IMR-90 (cell line): ENCODE data around the gene ADGRB3. TPM values are rescaled to one million over a fixed set of nuclear protein-coding genes. Genes with fewer than 3 reads are reported as not detected.

Source experiments
- ATAC-seq: fragments of 200-7000 bp; cut with Tn5 transposase; 2 replicates; pipeline ENCODE4 v1.9.1; 2020; ENCODE audit warnings: low read depth, mild to moderate bottlenecking, moderate library complexity
- BruUV-seq: library from RNA; stranded (reverse); fragments of 400-500 nt; replicated peaks from 2 replicates; lab custom pipeline; 2021; lab: Mats Ljungman, UMichigan
- CTCF ChIA-PET: fragments of 300-600 bp; formaldehyde crosslinking; extraction: SDS; loops from one replicate; lab custom pipeline; 2021; ENCODE audit warnings: antibody characterized with exemption; lab: Yijun Ruan, JAX
- POLR2A ChIA-PET: fragments of 300-600 bp; sonication (Branson Sonifier 250); formaldehyde crosslinking; loops from one replicate; lab custom pipeline; 2022; ENCODE audit warnings: antibody characterized with exemption; ENCODE audit not compliant: unreplicated experiment; lab: Charles Lee
- DNase-seq: peaks from one replicate; pipeline ENCODE4 v3.0.0; 2013
- H2AFZ ChIP-seq: replicated peaks from 2 replicates; pipeline ENCODE3; 2013; ENCODE audit warnings: low read length, mild to moderate bottlenecking; ENCODE audit not compliant: poor library complexity
- H2AK5ac ChIP-seq: 2 replicates; pipeline ENCODE4 v1.6.1; 2013; ENCODE audit warnings: low read depth, low read length, inconsistent platforms
- H2AK9ac ChIP-seq: replicated peaks from 2 replicates; pipeline ENCODE3; 2013; ENCODE audit warnings: mild to moderate bottlenecking, low read depth, low read length, moderate library complexity; ENCODE audit not compliant: poor library complexity
- H2BK120ac ChIP-seq: 2 replicates; pipeline ENCODE4 v1.6.1; 2013; ENCODE audit warnings: low read depth, low read length, inconsistent platforms
- H2BK15ac ChIP-seq: 3 replicates; pipeline ENCODE4 v1.6.1; 2013; ENCODE audit warnings: low read depth, low read length, inconsistent platforms
- H2BK20ac ChIP-seq: 2 replicates; pipeline ENCODE4 v1.6.1; 2013; ENCODE audit warnings: low read depth, mild to moderate bottlenecking, inconsistent platforms, low read length, moderate library complexity
- H2BK5ac ChIP-seq: 2 replicates; pipeline ENCODE4 v1.6.1; 2013; ENCODE audit warnings: mild to moderate bottlenecking, low read depth, low read length, inconsistent platforms; ENCODE audit not compliant: poor library complexity, severe bottlenecking
- H3K14ac ChIP-seq: replicated peaks from 2 replicates; pipeline ENCODE4 v1.6.1; 2013; ENCODE audit warnings: low read depth, low read length, inconsistent platforms
- H3K18ac ChIP-seq: 2 replicates; pipeline ENCODE4 v1.6.1; 2013; ENCODE audit warnings: low read depth, low read length, control low read depth
- H3K23ac ChIP-seq: 2 replicates; pipeline ENCODE4 v1.6.1; 2013; ENCODE audit warnings: low read depth, low read length, inconsistent platforms
- H3K27ac ChIP-seq: 2 replicates; pipeline ENCODE4 v1.5.1; 2013; ENCODE audit warnings: mild to moderate bottlenecking, control low read depth, low read length; ENCODE audit not compliant: insufficient read depth
- H3K27me3 ChIP-seq: 2 replicates; pipeline ENCODE4 v1.6.1; 2013; ENCODE audit warnings: low read length; ENCODE audit not compliant: control insufficient read depth, insufficient read depth
- H3K36me3 ChIP-seq: 2 replicates; pipeline ENCODE4 v1.6.1; 2013; ENCODE audit warnings: low read length, mixed read lengths; ENCODE audit not compliant: control insufficient read depth, insufficient read depth
- H3K4ac ChIP-seq: 2 replicates; pipeline ENCODE4 v1.6.1; 2013; ENCODE audit warnings: low read depth, low read length, inconsistent platforms
- H3K4me1 ChIP-seq: 2 replicates; pipeline ENCODE4 v1.6.1; 2013; ENCODE audit warnings: low read length, mixed read lengths; ENCODE audit not compliant: control insufficient read depth, insufficient read depth
- H3K4me2 ChIP-seq: 2 replicates; pipeline ENCODE4 v1.6.1; 2013; ENCODE audit warnings: low read depth, mild to moderate bottlenecking, control low read depth, low read length, moderate library complexity
- H3K4me3 ChIP-seq: 2 replicates; pipeline ENCODE4 v1.5.1; 2013; ENCODE audit warnings: low read depth, mild to moderate bottlenecking, control low read depth, low read length, moderate library complexity; ENCODE audit not compliant: insufficient read depth
- H3K56ac ChIP-seq: 2 replicates; pipeline ENCODE4 v1.6.1; 2013; ENCODE audit warnings: low read length, inconsistent platforms; ENCODE audit not compliant: insufficient read depth; ENCODE audit errors: extremely low read depth
- H3K79me1 ChIP-seq, 2 experiments: 2 replicates each; pipeline ENCODE4 v1.6.1; 2013; ENCODE audit warnings: low read length in 2 of 2, inconsistent platforms in 1 of 2, low read depth in 1 of 2
- H3K9ac ChIP-seq: 2 replicates; pipeline ENCODE4 v1.6.1; 2013; ENCODE audit warnings: low read depth, low read length, control low read depth
- H3K9me1 ChIP-seq: 2 replicates; pipeline ENCODE4 v1.6.1; 2013; ENCODE audit warnings: low read length, inconsistent platforms; ENCODE audit not compliant: insufficient read depth
- H3K9me3 ChIP-seq: 2 replicates; pipeline ENCODE4 v1.6.1; 2013; ENCODE audit warnings: low read length; ENCODE audit not compliant: control insufficient read depth, insufficient read depth
- H4K20me1 ChIP-seq: 2 replicates; pipeline ENCODE4 v1.6.1; 2013; ENCODE audit warnings: low read length, inconsistent platforms; ENCODE audit not compliant: insufficient read depth
- H4K5ac ChIP-seq: 2 replicates; pipeline ENCODE4 v1.6.1; 2013; ENCODE audit warnings: mild to moderate bottlenecking, low read depth, low read length, control low read depth
- H4K8ac ChIP-seq, 2 experiments: 2 replicates each; pipeline ENCODE4 v1.6.1; 2013; ENCODE audit warnings: low read depth in 2 of 2, low read length in 2 of 2, control low read depth in 1 of 2, inconsistent platforms in 1 of 2
- H4K91ac ChIP-seq: 2 replicates; pipeline ENCODE4 v1.6.1; 2013; ENCODE audit warnings: low read depth, low read length, inconsistent platforms; ENCODE audit not compliant: insufficient read depth
- BHLHE40 ChIP-seq: fragments of 150-350 bp; IDR thresholded peaks from 2 replicates; pipeline ENCODE4 v1.6.1; 2016; ENCODE audit warnings: mild to moderate bottlenecking, low read depth, low read length
- CEBPB ChIP-seq: IDR thresholded peaks from 2 replicates; pipeline ENCODE4 v1.6.1; 2012; ENCODE audit warnings: low read depth, low read length, improper control_type of control experiment
- CHD1 ChIP-seq: IDR thresholded peaks from 2 replicates; pipeline ENCODE4 v1.6.1; 2012; ENCODE audit warnings: low read depth, low read length, improper control_type of control experiment
- CTCF ChIP-seq: conservative IDR thresholded peaks from 2 replicates; pipeline ENCODE4 v1.5.1; 2012; ENCODE audit warnings: mild to moderate bottlenecking, low read depth, low read length, improper control_type of control experiment
- ELK1 ChIP-seq: fragments of 150-350 bp; IDR thresholded peaks from 2 replicates; pipeline ENCODE4 v1.6.1; 2016; ENCODE audit warnings: low read depth, mild to moderate bottlenecking, low read length, moderate library complexity, borderline replicate concordance
- FOS ChIP-seq: fragments of 150-350 bp; IDR thresholded peaks from 2 replicates; pipeline ENCODE4 v1.6.1; 2016; ENCODE audit warnings: low read depth, low read length
- MAFK ChIP-seq: IDR thresholded peaks from 2 replicates; pipeline ENCODE4 v1.6.1; 2012; ENCODE audit warnings: low read depth, low read length, improper control_type of control experiment
- MAZ ChIP-seq: IDR thresholded peaks from 2 replicates; pipeline ENCODE4 v1.6.1; 2012; ENCODE audit warnings: low read depth, mild to moderate bottlenecking, low read length, improper control_type of control experiment, moderate library complexity, borderline replicate concordance
- MXI1 ChIP-seq: IDR thresholded peaks from 2 replicates; pipeline ENCODE4 v1.6.1; 2012; ENCODE audit warnings: low read depth, mild to moderate bottlenecking, low read length, moderate library complexity, borderline replicate concordance
- POLR2A ChIP-seq: IDR thresholded peaks from 2 replicates; pipeline ENCODE4 v1.6.1; 2012; ENCODE audit warnings: mild to moderate bottlenecking, low read depth, low read length
- RAD21 ChIP-seq: IDR thresholded peaks from 2 replicates; pipeline ENCODE4 v1.6.1; 2012; ENCODE audit warnings: low read length, improper control_type of control experiment
- RCOR1 ChIP-seq: IDR thresholded peaks from 2 replicates; pipeline ENCODE4 v1.6.1; 2012; ENCODE audit warnings: mild to moderate bottlenecking, low read length, improper control_type of control experiment; ENCODE audit not compliant: insufficient replicate concordance
- RFX5 ChIP-seq: IDR thresholded peaks from 2 replicates; pipeline ENCODE4 v1.8.0; 2012; ENCODE audit warnings: low read depth, mild to moderate bottlenecking, low read length, moderate library complexity
- USF2 ChIP-seq: fragments of 150-350 bp; IDR thresholded peaks from 2 replicates; pipeline ENCODE4 v1.6.1; 2017; ENCODE audit warnings: mild to moderate bottlenecking, antibody characterized with exemption, low read length, low read depth
- WGBS, 2 experiments: methylation state at CpG; one replicate each; pipeline versions ENCODE4 v1.1.5 to v1.1.7; 2013; ENCODE audit warnings: missing lambda C conversion rate in 2 of 2; ENCODE audit not compliant: insufficient read length in 1 of 2; ENCODE audit errors: extremely low coverage in 2 of 2; 5-methylcytosine and 5-hydroxymethylcytosine counted together
- dilution Hi-C: fragments of 300-500 bp; cut with HindIII; formaldehyde crosslinking; loops from one replicate; pipeline ENCODE4 v1.14.3; 2018; ENCODE audit warnings: low sequenced_read_pairs; ENCODE audit not compliant: unreplicated experiment
- in situ Hi-C: fragments of 300-500 bp; cut with MboI; formaldehyde crosslinking; loops from 3 replicates; pipeline ENCODE4 v1.14.3; 2019; ENCODE audit warnings: low sequenced_read_pairs, inconsistent platforms, mixed read lengths
- intact Hi-C: fragments of 100-400 bp; cut with micrococcal nuclease; formaldehyde crosslinking; loops from 2 replicates; pipeline ENCODE4 v1.10.0; 2022
- polyA plus RNA-seq, 3 experiments: library from polyadenylated mRNA; depleted of rRNA; stranded (reverse); fragments of >200 nt; gene quantifications; 2 replicates each; pipeline ENCODE4 v1.2.3, GENCODE V29; 2012; ENCODE audit warnings: low replicate concordance in 1 of 3
- total RNA-seq: library from RNA; depleted of rRNA; stranded (reverse); fragments of >200 nt; gene quantifications from 2 replicates; pipeline ENCODE4 v1.2.3, GENCODE V29; 2012

Gene ADGRB3
- total and polyA plus RNA-seq, 2 of the 4 experiments (the other 2 are of a cell fraction) = not detected

GRCh38 chr6:69423785-69424184 lies 788.7 kb downstream of the ADGRB3 start:
- Histone ChIP-seq H3K18ac (no peak overlapping the region), H3K9me3 (peaks cover 3% of the 10 kb centered on the region), H2AK5ac (no peak overlapping the region), H2BK15ac (no peak overlapping the region), H2BK120ac (no peak overlapping the region), H2AFZ (no peak overlapping the region), H3K23ac (no peak overlapping the region), H3K9me1 (no peaks in the 10 kb centered on the region), H3K4me3 (no peak overlapping the region), H3K27ac (no peak overlapping the region), H3K79me1 (no peaks in the 10 kb centered on the region), H4K8ac (no peak overlapping the region), H3K27me3 (no peaks in the 10 kb centered on the region), H3K14ac (no peak overlapping the region), H4K20me1 (no peaks in the 10 kb centered on the region), H3K56ac (no peak overlapping the region), H3K36me3 (no peaks in the 10 kb centered on the region), H3K4me2 (no peak overlapping the region), H3K4me1 (no peaks in the 10 kb centered on the region), H2BK5ac (no peak overlapping the region), H4K91ac (no peak overlapping the region), H2AK9ac (no peak overlapping the region), H2BK20ac (no peak overlapping the region), H3K4ac (no peak overlapping the region), H4K5ac (no peak overlapping the region), H3K9ac (no peak overlapping the region)
- dilution Hi-C loops = no loop called here
- no peak for DNase-seq
- CTCF ChIA-PET = no interaction called here
- BruUV-seq = no TSS peak
- TF ChIP-seq BHLHE40 (no peak), ELK1 (no peak), USF2 (no peak), RCOR1 (no peak), MAFK (no peak), MAZ (no peak), MXI1 (no peak), CHD1 (no peak), CTCF (no peak), POLR2A (no peak), FOS (no peak), CEBPB (no peak), RFX5 (no peak), RAD21 (no peak)
- in situ Hi-C loops = no loop called here
- POLR2A ChIA-PET = no interaction called here
- intact Hi-C loops = no loop called here
- no peak for ATAC-seq
- no CpG with 5 or more reads among the region's 3 CpGs for WGBS, 2 experiments
